Right lobe of liver (tissue), 4 donors: ENCODE measurements around the gene NTM.

Source experiments
- POLR2A ChIP-seq: fragments of 450-650 bp; IDR thresholded peaks from one replicate; pipeline ENCODE4 v1.6.1; 2017; ENCODE audit warnings: antibody characterized with exemption, mild to moderate bottlenecking
- TF ChIP-seq, protein P1 (sequence below), 4 donors: fragments of 200-600 bp in 3 of 4; fragments of 450-650 bp in 1 of 4; IDR thresholded peaks; one replicate each; pipeline versions ENCODE4 v1.5.1 to v1.8.0; 2016 to 2022; ENCODE audit warnings: antibody characterized with exemption in 4 of 4, mild to moderate bottlenecking in 2 of 4
- donor health status: DM: no; HTN: no; CAD: no.
- donor health status: DM: no; HTN: no; CAD: no.
- donor health status: DM: no; HTN: yes; CAD: no.

DNA sequence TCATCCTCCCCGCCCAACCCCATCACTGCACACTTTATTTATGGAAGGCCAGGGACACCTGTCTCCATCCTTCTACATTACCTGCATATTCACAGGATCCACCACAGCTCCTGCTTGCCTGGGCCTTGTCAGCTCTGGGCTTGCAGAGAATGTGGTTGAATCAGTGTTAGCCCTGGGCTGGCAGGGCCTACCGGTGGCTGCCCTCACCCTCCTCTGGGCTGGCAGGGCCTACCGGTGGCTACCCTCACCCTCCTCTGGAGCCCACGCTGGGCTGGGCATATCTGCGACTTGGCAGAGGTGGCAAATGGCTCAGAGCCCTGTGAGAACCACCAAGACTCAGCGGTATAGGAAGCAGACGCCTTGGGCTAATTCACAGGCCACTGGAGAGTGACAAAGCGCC lies 300.9 kb downstream of the NTM start:
- TF ChIP-seq, protein P1, sequence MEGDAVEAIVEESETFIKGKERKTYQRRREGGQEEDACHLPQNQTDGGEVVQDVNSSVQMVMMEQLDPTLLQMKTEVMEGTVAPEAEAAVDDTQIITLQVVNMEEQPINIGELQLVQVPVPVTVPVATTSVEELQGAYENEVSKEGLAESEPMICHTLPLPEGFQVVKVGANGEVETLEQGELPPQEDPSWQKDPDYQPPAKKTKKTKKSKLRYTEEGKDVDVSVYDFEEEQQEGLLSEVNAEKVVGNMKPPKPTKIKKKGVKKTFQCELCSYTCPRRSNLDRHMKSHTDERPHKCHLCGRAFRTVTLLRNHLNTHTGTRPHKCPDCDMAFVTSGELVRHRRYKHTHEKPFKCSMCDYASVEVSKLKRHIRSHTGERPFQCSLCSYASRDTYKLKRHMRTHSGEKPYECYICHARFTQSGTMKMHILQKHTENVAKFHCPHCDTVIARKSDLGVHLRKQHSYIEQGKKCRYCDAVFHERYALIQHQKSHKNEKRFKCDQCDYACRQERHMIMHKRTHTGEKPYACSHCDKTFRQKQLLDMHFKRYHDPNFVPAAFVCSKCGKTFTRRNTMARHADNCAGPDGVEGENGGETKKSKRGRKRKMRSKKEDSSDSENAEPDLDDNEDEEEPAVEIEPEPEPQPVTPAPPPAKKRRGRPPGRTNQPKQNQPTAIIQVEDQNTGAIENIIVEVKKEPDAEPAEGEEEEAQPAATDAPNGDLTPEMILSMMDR (IDR thresholded peaks at IDR 0.05) = no peak
- TF ChIP-seq POLR2A = no peak
